GOT3 (cell line): Measurements from ENCODE around the gene TFIP11.

Source experiments
- DNase-seq: peaks from one replicate; lab custom pipeline; 2025; ENCODE audit warnings: mixed read lengths; lab: John Stamatoyannopoulos, UW

The TFIP11 gene

GRCh38 chr22:26479043-26479791 lies 33.1 kb downstream of the TFIP11 start:
- no peak for DNase-seq

- no peak for DNase-seq
Observed at GRCh38 chr22:26477341-26477731, 34.9 kb downstream of the TFIP11 start.

GRCh38 chr22:26476705-26477340 lies 35.5 kb downstream of the TFIP11 start:
- no peak for DNase-seq

GRCh38 chr22:26474682-26475081 lies 37.6 kb downstream of the TFIP11 start:
- no peak for DNase-seq

- DNase-seq: no peak
Observed at GRCh38 chr22:26471522-26471921, 40.8 kb downstream of the TFIP11 start.

GRCh38 chr22:26470807-26471206 lies 41.5 kb downstream of the TFIP11 start:
- no peak for DNase-seq

GRCh38 chr22:26466196-26466595 lies 46.1 kb downstream of the TFIP11 start:
- no peak for DNase-seq

GRCh38 chr22:26464312-26464711 lies 48.0 kb downstream of the TFIP11 start:
- DNase-seq: no peak

- no peak for DNase-seq
Observed at GRCh38 chr22:26463688-26464087, 48.6 kb downstream of the TFIP11 start.

GRCh38 chr22:26463101-26463661 lies 49.1 kb downstream of the TFIP11 start:
- DNase-seq: no peak

- no peak for DNase-seq
Observed at GRCh38 chr22:26462641-26463040, 49.6 kb downstream of the TFIP11 start.

- DNase-seq: no peak
Observed at GRCh38 chr22:26462051-26462450, 50.2 kb downstream of the TFIP11 start.

GRCh38 chr22:26461188-26461810 lies 51.0 kb downstream of the TFIP11 start:
- DNase-seq: no peak

- no peak for DNase-seq
Observed at GRCh38 chr22:26460202-26460601, 52.1 kb downstream of the TFIP11 start.

- DNase-seq: no peak
Observed at GRCh38 chr22:26457661-26458272, 54.5 kb downstream of the TFIP11 start.

GRCh38 chr22:26453812-26454500 lies 58.3 kb downstream of the TFIP11 start:
- no peak for DNase-seq

GRCh38 chr22:26453216-26453615 lies 59.1 kb downstream of the TFIP11 start:
- DNase-seq: no peak

GRCh38 chr22:26452236-26453016 lies 59.8 kb downstream of the TFIP11 start:
- DNase-seq: no peak

- DNase-seq: no peak
Observed at GRCh38 chr22:26450453-26451185, 61.7 kb downstream of the TFIP11 start.

- no peak for DNase-seq
Observed at GRCh38 chr22:26448941-26449340, 63.3 kb downstream of the TFIP11 start.
